Lung (tissue), 12 donors: Measurements from ENCODE around the gene BPIFB6. TPM values are rescaled to one million over a fixed set of nuclear protein-coding genes. Genes with fewer than 3 reads are reported as not detected.

Experiments used
- ATAC-seq: fragments of 200-7000 bp; cut with Tn5 transposase; one replicate; pipeline ENCODE4 v1.9.1; 2020; ENCODE audit warnings: moderate number of reproducible peaks; ENCODE audit not compliant: insufficient read depth, low FRiP score
- DNase-seq, 3 donors: peaks; one replicate each; pipeline ENCODE4 v3.0.0-alpha.2; 2013 to 2017
- H3K27ac ChIP-seq, 2 donors: one replicate each; pipeline ENCODE4 v1.5.1; 2013; ENCODE audit warnings: mild to moderate bottlenecking in 2 of 2, moderate library complexity in 2 of 2, control low read depth in 1 of 2, inconsistent platforms in 1 of 2, low read depth in 1 of 2, low read length in 1 of 2
- H3K27me3 ChIP-seq, 3 donors: one replicate each; pipeline ENCODE4 v1.5.1; 2013; ENCODE audit warnings: low read length in 2 of 3; ENCODE audit not compliant: control insufficient read depth in 3 of 3, insufficient read depth in 3 of 3
- H3K36me3 ChIP-seq, 4 donors: one replicate each; pipeline ENCODE4 v1.5.1; 2013; ENCODE audit warnings: low read length in 4 of 4, mild to moderate bottlenecking in 1 of 4, moderate library complexity in 1 of 4; ENCODE audit not compliant: control insufficient read depth in 4 of 4, insufficient read depth in 4 of 4
- H3K4me1 ChIP-seq, 5 donors: one replicate each; pipeline ENCODE4 v1.5.1; 2013; ENCODE audit warnings: low read length in 5 of 5, mild to moderate bottlenecking in 2 of 5, moderate library complexity in 1 of 5; ENCODE audit not compliant: control insufficient read depth in 5 of 5, insufficient read depth in 5 of 5
- H3K4me3 ChIP-seq: one replicate; pipeline ENCODE4 v1.5.1; 2013; ENCODE audit warnings: mild to moderate bottlenecking, control low read depth, moderate library complexity
- H3K9ac ChIP-seq, 2 donors: one replicate each; pipeline ENCODE4 v1.5.1; 2013; ENCODE audit warnings: low read length in 2 of 2, control low read depth in 1 of 2; ENCODE audit not compliant: insufficient read depth in 1 of 2
- H3K9me3 ChIP-seq, 4 donors: one replicate each; pipeline ENCODE4 v1.5.1; 2013; ENCODE audit warnings: low read length in 3 of 4, mild to moderate bottlenecking in 1 of 4, moderate library complexity in 1 of 4; ENCODE audit not compliant: control insufficient read depth in 4 of 4, insufficient read depth in 3 of 4
- CTCF ChIP-seq: IDR thresholded peaks from 2 replicates; pipeline ENCODE4 v1.5.1; 2012; ENCODE audit warnings: mild to moderate bottlenecking; ENCODE audit errors: control extremely low read depth, extremely low read depth
- WGBS, 2 donors: extraction: QIAGEN DNeasy Blood & Tissue Kit; methylation state at CpG; one replicate each; pipeline ENCODE4 v1.1.7; 2013; 5-methylcytosine and 5-hydroxymethylcytosine counted together
- polyA plus RNA-seq, 2 donors: library from polyadenylated mRNA; stranded (reverse); fragments of 200-250 nt; gene quantifications; one replicate each; pipeline ENCODE4 v1.2.1, GENCODE V29; 2013
- total RNA-seq, 2 donors: library from RNA; depleted of rRNA in 1 of 2; stranded (reverse); fragments of >200 nt in 1 of 2; gene quantifications; one replicate each; pipeline ENCODE4 v1.2.1, GENCODE V29; 2014 to 2021
- donor health status: control.
- donor health status: control.
- donor health status: Bipolar disorder and iron deficiency.
- donor health status: healthy.
- donor health status: DM: yes; HTN: yes; CAD: no.

The BPIFB6 gene
- total and polyA plus RNA-seq, 4 donors: not detected

- Histone ChIP-seq H3K9me3 (no peaks in the 10 kb centered on the region), H3K4me3 (no peak overlapping the region), H3K27ac (no peak overlapping the region), H3K9ac (no peak overlapping the region), H3K36me3 (no peaks in the 10 kb centered on the region), H3K4me1 (no peaks in the 10 kb centered on the region), H3K27me3 (no peaks in the 10 kb centered on the region)
- no peak for TF ChIP-seq CTCF
- WGBS, 2 donors: 92 to 95% methylated on average over 15 of the region's 15 CpGs
- DNase-seq (no peak), ATAC-seq (no peak)
These were observed 53.3 kb downstream of the BPIFB6 start for GRCh38 chr20:33084722-33085121.

- H3K36me3 ChIP-seq: no peaks in the 10 kb centered on the region
- no peaks in the 10 kb centered on the region for H3K4me1 ChIP-seq
- H3K9ac ChIP-seq: no peak overlapping the region
- no peak for ATAC-seq
- H3K27me3 ChIP-seq: no peaks in the 10 kb centered on the region
- H3K4me3 ChIP-seq: no peak overlapping the region
- TF ChIP-seq CTCF: no peak
- WGBS, 2 donors: 79 to 88% methylated on average over 14 of the region's 14 CpGs
- DNase-seq: no peak
- no peaks in the 10 kb centered on the region for H3K9me3 ChIP-seq
- H3K27ac ChIP-seq: no peak overlapping the region
These were observed 54.7 kb downstream of the BPIFB6 start for GRCh38 chr20:33086052-33086722.

GRCh38 chr20:33091147-33091546 lies 59.7 kb downstream of the BPIFB6 start:
- Histone ChIP-seq H3K4me1 (no peaks in the 10 kb centered on the region), H3K9ac (no peak overlapping the region), H3K27ac (no peak overlapping the region), H3K27me3 (no peaks in the 10 kb centered on the region), H3K4me3 (no peak overlapping the region), H3K9me3 (no peaks in the 10 kb centered on the region), H3K36me3 (no peaks in the 10 kb centered on the region)
- ATAC-seq: no peak
- no peak for DNase-seq
- 76 to 83% methylated on average over 3 of the region's 3 CpGs for WGBS, 2 donors
- no peak for TF ChIP-seq CTCF

- Histone ChIP-seq H3K4me1 (no peaks in the 10 kb centered on the region), H3K9me3 (no peaks in the 10 kb centered on the region), H3K27ac (no peak overlapping the region), H3K4me3 (no peak overlapping the region), H3K36me3 (no peaks in the 10 kb centered on the region), H3K27me3 (no peaks in the 10 kb centered on the region), H3K9ac (no peak overlapping the region)
- no peak for TF ChIP-seq CTCF
- WGBS, 2 donors: 79 to 92% methylated on average over 3 of the region's 3 CpGs
- ATAC-seq (no peak), DNase-seq (no peak)
These were observed 60.2 kb downstream of the BPIFB6 start for GRCh38 chr20:33091693-33092092.
